IMR-90 (cell line): ENCODE results near the gene CDKN1C. TPM values are rescaled to one million over a fixed set of nuclear protein-coding genes. Genes with fewer than 3 reads are reported as not detected.

Experiments used
- ATAC-seq: fragments of 200-7000 bp; cut with Tn5 transposase; 2 replicates; pipeline ENCODE4 v1.9.1; 2020; ENCODE audit warnings: low read depth, mild to moderate bottlenecking, moderate library complexity
- BruUV-seq: library from RNA; stranded (reverse); fragments of 400-500 nt; replicated peaks from 2 replicates; lab custom pipeline; 2021; lab: Mats Ljungman, UMichigan
- CTCF ChIA-PET: fragments of 300-600 bp; formaldehyde crosslinking; extraction: SDS; loops from one replicate; lab custom pipeline; 2021; ENCODE audit warnings: antibody characterized with exemption; lab: Yijun Ruan, JAX
- POLR2A ChIA-PET: fragments of 300-600 bp; sonication (Branson Sonifier 250); formaldehyde crosslinking; loops from one replicate; lab custom pipeline; 2022; ENCODE audit warnings: antibody characterized with exemption; ENCODE audit not compliant: unreplicated experiment; lab: Charles Lee
- DNase-seq: peaks from one replicate; pipeline ENCODE4 v3.0.0; 2013
- H2AFZ ChIP-seq: replicated peaks from 2 replicates; pipeline ENCODE3; 2013; ENCODE audit warnings: low read length, mild to moderate bottlenecking; ENCODE audit not compliant: poor library complexity
- H2AK5ac ChIP-seq: 2 replicates; pipeline ENCODE4 v1.6.1; 2013; ENCODE audit warnings: low read depth, low read length, inconsistent platforms
- H2AK9ac ChIP-seq: replicated peaks from 2 replicates; pipeline ENCODE3; 2013; ENCODE audit warnings: mild to moderate bottlenecking, low read depth, low read length, moderate library complexity; ENCODE audit not compliant: poor library complexity
- H2BK120ac ChIP-seq: 2 replicates; pipeline ENCODE4 v1.6.1; 2013; ENCODE audit warnings: low read depth, low read length, inconsistent platforms
- H2BK15ac ChIP-seq: 3 replicates; pipeline ENCODE4 v1.6.1; 2013; ENCODE audit warnings: low read depth, low read length, inconsistent platforms
- H2BK20ac ChIP-seq: 2 replicates; pipeline ENCODE4 v1.6.1; 2013; ENCODE audit warnings: low read depth, mild to moderate bottlenecking, inconsistent platforms, low read length, moderate library complexity
- H2BK5ac ChIP-seq: 2 replicates; pipeline ENCODE4 v1.6.1; 2013; ENCODE audit warnings: mild to moderate bottlenecking, low read depth, low read length, inconsistent platforms; ENCODE audit not compliant: poor library complexity, severe bottlenecking
- H3K14ac ChIP-seq: replicated peaks from 2 replicates; pipeline ENCODE4 v1.6.1; 2013; ENCODE audit warnings: low read depth, low read length, inconsistent platforms
- H3K18ac ChIP-seq: 2 replicates; pipeline ENCODE4 v1.6.1; 2013; ENCODE audit warnings: low read depth, low read length, control low read depth
- H3K23ac ChIP-seq: 2 replicates; pipeline ENCODE4 v1.6.1; 2013; ENCODE audit warnings: low read depth, low read length, inconsistent platforms
- H3K27ac ChIP-seq: 2 replicates; pipeline ENCODE4 v1.5.1; 2013; ENCODE audit warnings: mild to moderate bottlenecking, control low read depth, low read length; ENCODE audit not compliant: insufficient read depth
- H3K27me3 ChIP-seq: 2 replicates; pipeline ENCODE4 v1.6.1; 2013; ENCODE audit warnings: low read length; ENCODE audit not compliant: control insufficient read depth, insufficient read depth
- H3K36me3 ChIP-seq: 2 replicates; pipeline ENCODE4 v1.6.1; 2013; ENCODE audit warnings: low read length, mixed read lengths; ENCODE audit not compliant: control insufficient read depth, insufficient read depth
- H3K4ac ChIP-seq: 2 replicates; pipeline ENCODE4 v1.6.1; 2013; ENCODE audit warnings: low read depth, low read length, inconsistent platforms
- H3K4me1 ChIP-seq: 2 replicates; pipeline ENCODE4 v1.6.1; 2013; ENCODE audit warnings: low read length, mixed read lengths; ENCODE audit not compliant: control insufficient read depth, insufficient read depth
- H3K4me2 ChIP-seq: 2 replicates; pipeline ENCODE4 v1.6.1; 2013; ENCODE audit warnings: low read depth, mild to moderate bottlenecking, control low read depth, low read length, moderate library complexity
- H3K4me3 ChIP-seq: 2 replicates; pipeline ENCODE4 v1.5.1; 2013; ENCODE audit warnings: low read depth, mild to moderate bottlenecking, control low read depth, low read length, moderate library complexity; ENCODE audit not compliant: insufficient read depth
- H3K56ac ChIP-seq: 2 replicates; pipeline ENCODE4 v1.6.1; 2013; ENCODE audit warnings: low read length, inconsistent platforms; ENCODE audit not compliant: insufficient read depth; ENCODE audit errors: extremely low read depth
- H3K79me1 ChIP-seq, 2 experiments: 2 replicates each; pipeline ENCODE4 v1.6.1; 2013; ENCODE audit warnings: low read length in 2 of 2, inconsistent platforms in 1 of 2, low read depth in 1 of 2
- H3K9ac ChIP-seq: 2 replicates; pipeline ENCODE4 v1.6.1; 2013; ENCODE audit warnings: low read depth, low read length, control low read depth
- H3K9me1 ChIP-seq: 2 replicates; pipeline ENCODE4 v1.6.1; 2013; ENCODE audit warnings: low read length, inconsistent platforms; ENCODE audit not compliant: insufficient read depth
- H3K9me3 ChIP-seq: 2 replicates; pipeline ENCODE4 v1.6.1; 2013; ENCODE audit warnings: low read length; ENCODE audit not compliant: control insufficient read depth, insufficient read depth
- H4K20me1 ChIP-seq: 2 replicates; pipeline ENCODE4 v1.6.1; 2013; ENCODE audit warnings: low read length, inconsistent platforms; ENCODE audit not compliant: insufficient read depth
- H4K5ac ChIP-seq: 2 replicates; pipeline ENCODE4 v1.6.1; 2013; ENCODE audit warnings: mild to moderate bottlenecking, low read depth, low read length, control low read depth
- H4K8ac ChIP-seq, 2 experiments: 2 replicates each; pipeline ENCODE4 v1.6.1; 2013; ENCODE audit warnings: low read depth in 2 of 2, low read length in 2 of 2, control low read depth in 1 of 2, inconsistent platforms in 1 of 2
- H4K91ac ChIP-seq: 2 replicates; pipeline ENCODE4 v1.6.1; 2013; ENCODE audit warnings: low read depth, low read length, inconsistent platforms; ENCODE audit not compliant: insufficient read depth
- CEBPB ChIP-seq: IDR thresholded peaks from 2 replicates; pipeline ENCODE4 v1.6.1; 2012; ENCODE audit warnings: low read depth, low read length, improper control_type of control experiment
- MAZ ChIP-seq: IDR thresholded peaks from 2 replicates; pipeline ENCODE4 v1.6.1; 2012; ENCODE audit warnings: low read depth, mild to moderate bottlenecking, low read length, improper control_type of control experiment, moderate library complexity, borderline replicate concordance
- POLR2A ChIP-seq: IDR thresholded peaks from 2 replicates; pipeline ENCODE4 v1.6.1; 2012; ENCODE audit warnings: mild to moderate bottlenecking, low read depth, low read length
- WGBS, 2 experiments: methylation state at CpG; one replicate each; pipeline versions ENCODE4 v1.1.5 to v1.1.7; 2013; ENCODE audit warnings: missing lambda C conversion rate in 2 of 2; ENCODE audit not compliant: insufficient read length in 1 of 2; ENCODE audit errors: extremely low coverage in 2 of 2; 5-methylcytosine and 5-hydroxymethylcytosine counted together
- dilution Hi-C: fragments of 300-500 bp; cut with HindIII; formaldehyde crosslinking; loops from one replicate; pipeline ENCODE4 v1.14.3; 2018; ENCODE audit warnings: low sequenced_read_pairs; ENCODE audit not compliant: unreplicated experiment
- in situ Hi-C: fragments of 300-500 bp; cut with MboI; formaldehyde crosslinking; loops from 3 replicates; pipeline ENCODE4 v1.14.3; 2019; ENCODE audit warnings: low sequenced_read_pairs, inconsistent platforms, mixed read lengths
- intact Hi-C: fragments of 100-400 bp; cut with micrococcal nuclease; formaldehyde crosslinking; loops from 2 replicates; pipeline ENCODE4 v1.10.0; 2022
- polyA plus RNA-seq, 3 experiments: library from polyadenylated mRNA; depleted of rRNA; stranded (reverse); fragments of >200 nt; gene quantifications; 2 replicates each; pipeline ENCODE4 v1.2.3, GENCODE V29; 2012; ENCODE audit warnings: low replicate concordance in 1 of 3
- total RNA-seq: library from RNA; depleted of rRNA; stranded (reverse); fragments of >200 nt; gene quantifications from 2 replicates; pipeline ENCODE4 v1.2.3, GENCODE V29; 2012

Gene CDKN1C
- total and polyA plus RNA-seq, 2 of the 4 experiments (the other 2 are of a cell fraction): 1.6 to 3.0 TPM

GRCh38 chr11:2924381-2924780 lies 38.8 kb upstream of the CDKN1C start (continued):
- TF ChIP-seq MAZ: no peak

GRCh38 chr11:2923446-2924375 lies 38.1 kb upstream of the CDKN1C start:
- Histone ChIP-seq H2BK15ac (no peak overlapping the region), H2BK5ac (no peak overlapping the region), H4K20me1 (peaks cover 19% of the 10 kb centered on the region), H2BK20ac (no peak overlapping the region), H3K18ac (no peak overlapping the region), H3K4me3 (no peak overlapping the region), H4K5ac (no peak overlapping the region), H2BK120ac (no peak overlapping the region), H3K4me1 (peaks cover 6% of the 10 kb centered on the region), H2AK9ac (peak overlapping the region; percentile 16), H3K9me3 (no peaks in the 10 kb centered on the region), H3K56ac (no peak overlapping the region), H3K4ac (no peak overlapping the region), H3K9me1 (peaks cover 13% of the 10 kb centered on the region), H2AK5ac (no peak overlapping the region), H3K4me2 (no peak overlapping the region), H4K8ac (no peak overlapping the region), H2AFZ (no peak overlapping the region), H3K79me1 (peaks cover 6 to 29% of the 10 kb centered on the region in 2 experiments; a peak in 3 of 4 replicates), H3K14ac (no peak overlapping the region), H3K9ac (no peak overlapping the region), H3K27me3 (no peaks in the 10 kb centered on the region), H3K23ac (no peak overlapping the region), H3K36me3 (no peaks in the 10 kb centered on the region), H4K91ac (no peak overlapping the region), H3K27ac (no peak overlapping the region)
- ChIA-PET POLR2A (interaction anchor here (0.6 kb wide), 1 partner anchor 457 kb away, joined by 10 read pairs; no protein-coding TSS in a partner anchor), CTCF (no interaction called here)
- intact Hi-C loops (no loop called here), in situ Hi-C loops (no loop called here), dilution Hi-C loops (no loop called here)
- no peak for TF ChIP-seq CEBPB
- 0 out of 2 replicates have a peak, but pooled peaks have one; percentile 27 for TF ChIP-seq POLR2A
- no TSS peak for BruUV-seq
- WGBS, 2 experiments: 89% methylated on average over 11 of the region's 22 CpGs; no CpG with 5 or more reads in 1 of the 2 experiments
- ATAC-seq (no peak), DNase-seq (no peak)
